ENCODE data around the gene MOK.

GRCh38 chr14:102222009-102222575, 82.9 kb downstream of the MOK start:
- no peak for TF ChIP-seq CTCF (IDR thresholded peaks at IDR 0.05)
- TF ChIP-seq POLR2A (IDR thresholded peaks at IDR 0.05), result no peak

Measured in uterus (tissue), 2 donors.